Right renal pelvis (tissue), 4 donors: ENCODE measurements around the gene DGAT2L6. TPM values are rescaled to one million over a fixed set of nuclear protein-coding genes. Genes with fewer than 3 reads are reported as not detected.

ENCODE experiments used
- polyA plus RNA-seq, 4 donors: library from polyadenylated mRNA; unstranded; fragments of 120-200 nt; gene quantifications; one replicate each; pipeline ENCODE4 v1.2.1, GENCODE V29; 2013; ENCODE audit not compliant: insufficient read length in 4 of 4

Gene DGAT2L6
- polyA plus RNA-seq, 4 donors = not detected

Other genes starting within 250 kb of the DGAT2L6 start
- gene AWAT2, start 127.5 kb upstream of the DGAT2L6 start, polyA plus RNA-seq = not detected
- under 1 TPM in 1 of 4 donors, not detected in 3; 0.05 TPM for gene OTUD6A, start 115.0 kb upstream of the DGAT2L6 start, polyA plus RNA-seq
- gene IGBP1, start 44.0 kb upstream of the DGAT2L6 start, polyA plus RNA-seq = 100 to 1,000 TPM in 3 of 4 donors, 10 to 100 TPM in 1; 98.6 to 109 (median 104) TPM
- gene AWAT1, start 57.2 kb downstream of the DGAT2L6 start, polyA plus RNA-seq = under 1 TPM in 1 of 4 donors, not detected in 3; 0.10 TPM
- gene P2RY4, start 82.7 kb downstream of the DGAT2L6 start, polyA plus RNA-seq = under 1 TPM in 3 of 4 donors, not detected in 1; 0.18 to 0.33 (median 0.21) TPM
- under 1 TPM in 3 of 4 donors, not detected in 1; 0.54 to 0.80 (median 0.55) TPM for gene ARR3, start 90.9 kb downstream of the DGAT2L6 start, polyA plus RNA-seq
- 1 to 10 TPM in 1 of 4 donors, under 1 TPM in 3; 0.81 to 1.2 (median 0.94) TPM for gene RAB41, start 104.7 kb downstream of the DGAT2L6 start, polyA plus RNA-seq
- gene PDZD11, start 112.4 kb downstream of the DGAT2L6 start, polyA plus RNA-seq = 10 to 100 TPM; 57.5 to 60.3 (median 58.7) TPM
- gene KIF4A, start 112.6 kb downstream of the DGAT2L6 start, polyA plus RNA-seq = 10 to 100 TPM; 16.1 to 17.9 (median 17.4) TPM
- gene GDPD2, start 245.8 kb downstream of the DGAT2L6 start, polyA plus RNA-seq = 1 to 10 TPM; 1.0 to 2.1 (median 1.5) TPM